A549 (cell line): ENCODE data around the gene FIBIN. TPM values are rescaled to one million over a fixed set of nuclear protein-coding genes. Genes with fewer than 3 reads are reported as not detected.

Experiments
- ATAC-seq, 2 experiments: fragments of 200-7000 bp in 1 of 2; fragments of >200 bp in 1 of 2; cut with Nextera tagmentation in 1 of 2; cut with Tn5 transposase in 1 of 2; 3 replicates each; pipeline versions ENCODE4 v1.8.0 to v1.9.1; 2018 to 2020; ENCODE audit warnings: mild to moderate bottlenecking in 1 of 2, moderate library complexity in 1 of 2
- CTCF ChIA-PET: fragments of 300-600 bp; sonication (Branson Sonifier 250); formaldehyde crosslinking; extraction: SDS; loops from one replicate; lab custom pipeline; 2021; ENCODE audit warnings: antibody characterized with exemption, inconsistent platforms; lab: Yijun Ruan, JAX
- POLR2A ChIA-PET: fragments of 350-600 bp; formaldehyde crosslinking; extraction: SDS; loops from one replicate; lab custom pipeline; 2021; ENCODE audit warnings: antibody characterized with exemption, inconsistent platforms; lab: Yijun Ruan, JAX
- DNase-seq, 2 experiments: peaks; one replicate each; pipeline versions ENCODE4 v3.0.0 to v3.0.0-alpha.2; 2011 to 2016; ENCODE audit warnings: low read depth in 1 of 2, low spot score in 1 of 2
- FAIRE-seq: peaks from 2 replicates; lab custom pipeline; 2011; peaks lifted over from hg19 to GRCh38; lab: Jason Lieb, UNC
- H3K27ac ChIP-seq, 2 experiments: fragments of >200 bp; sonication (Bioruptor Twin); formaldehyde crosslinking; 3 replicates each; pipeline ENCODE4 v1.5.1; 2016 to 2017
- H3K4me1 ChIP-seq: fragments of >200 bp; sonication (Bioruptor Twin); formaldehyde crosslinking; 3 replicates; pipeline ENCODE4 v1.6.1; 2016
- H3K4me2 ChIP-seq: fragments of >200 bp; sonication (Bioruptor Twin); formaldehyde crosslinking; 3 replicates; pipeline ENCODE4 v1.6.1; 2016
- H3K4me3 ChIP-seq: fragments of >200 bp; sonication (Bioruptor Twin); formaldehyde crosslinking; 3 replicates; pipeline ENCODE4 v1.5.1; 2016
- H3K9me3 ChIP-seq: fragments of >200 bp; sonication (Bioruptor Twin); formaldehyde crosslinking; 3 replicates; pipeline ENCODE4 v1.6.1; 2016
- ATOH8 ChIP-seq: fragments of 250-450 bp; sonication (Bioruptor Pico); IDR thresholded peaks from 2 replicates; pipeline ENCODE4 v1.5.0; 2020; ENCODE audit warnings: low read depth, mild to moderate bottlenecking, moderate library complexity
- BCL3 ChIP-seq: fragments of >200 bp; sonication (Bioruptor Twin); formaldehyde crosslinking; IDR thresholded peaks from 3 replicates; pipeline ENCODE4 v1.6.1; 2016
- BHLHE40 ChIP-seq: IDR thresholded peaks from 2 replicates; pipeline ENCODE4 v1.6.1; 2012; ENCODE audit warnings: low read depth, low read length, inconsistent platforms
- CEBPB ChIP-seq, 2 experiments: fragments of >200 bp in 1 of 2; sonication (Bioruptor Twin) in 1 of 2; formaldehyde crosslinking in 1 of 2; IDR thresholded peaks; 2 replicates each; pipeline ENCODE4 v1.6.1; 2012 to 2016
- CHD2 ChIP-seq: fragments of 150-350 bp; IDR thresholded peaks from 2 replicates; pipeline ENCODE4 v1.6.1; 2014; ENCODE audit warnings: low read length; ENCODE audit not compliant: partially characterized antibody
- CTCF ChIP-seq: fragments of >200 bp; sonication (Bioruptor Twin); formaldehyde crosslinking; IDR thresholded peaks from 3 replicates; pipeline ENCODE4 v1.5.1; 2016
- EHF ChIP-seq: fragments of 250-450 bp; sonication (Bioruptor Pico); IDR thresholded peaks from 2 replicates; pipeline ENCODE4 v1.5.0; 2020; ENCODE audit warnings: mild to moderate bottlenecking
- EHMT2 ChIP-seq: fragments of 200-600 bp; sonication (generic); IDR thresholded peaks from 2 replicates; pipeline ENCODE4 v1.6.1; 2016; ENCODE audit warnings: antibody characterized with exemption, low read depth, mild to moderate bottlenecking, moderate library complexity
- ELK1 ChIP-seq: fragments of 150-350 bp; IDR thresholded peaks from 2 replicates; pipeline ENCODE4 v1.6.1; 2014; ENCODE audit warnings: low read depth, mild to moderate bottlenecking, low read length
- HDAC2 ChIP-seq: fragments of 200-600 bp; sonication (generic); IDR thresholded peaks from 2 replicates; pipeline ENCODE4 v1.6.1; 2016
- HOXB13 ChIP-seq: fragments of 250-450 bp; sonication (Bioruptor Pico); IDR thresholded peaks from 2 replicates; pipeline ENCODE4 v1.5.0; 2020; ENCODE audit warnings: low read depth, mild to moderate bottlenecking, moderate library complexity
- HOXB5 ChIP-seq: fragments of 250-450 bp; sonication (Bioruptor Pico); IDR thresholded peaks from 2 replicates; pipeline ENCODE4 v1.5.0; 2020; ENCODE audit warnings: mild to moderate bottlenecking, moderate library complexity
- JUN ChIP-seq, 2 experiments: fragments of >200 bp; sonication (Bioruptor Twin); formaldehyde crosslinking; IDR thresholded peaks; 2 replicates in 1 of 2; 3 replicates in 1 of 2; pipeline ENCODE4 v1.6.1; 2016 to 2017
- JUNB ChIP-seq: fragments of >200 bp; sonication (Bioruptor Twin); formaldehyde crosslinking; IDR thresholded peaks from 2 replicates; pipeline ENCODE4 v1.6.1; 2016
- MAFK ChIP-seq: fragments of 450-650 bp; IDR thresholded peaks from 2 replicates; pipeline ENCODE4 v1.6.1; 2014; ENCODE audit not compliant: partially characterized antibody
- MAZ ChIP-seq: fragments of 150-350 bp; IDR thresholded peaks from 2 replicates; pipeline ENCODE4 v1.6.1; 2014; ENCODE audit warnings: antibody characterized with exemption, low read depth, low read length, borderline replicate concordance
- POLR2AphosphoS2 ChIP-seq: conservative IDR thresholded peaks from 2 replicates; pipeline ENCODE4 v1.6.1; 2012; ENCODE audit warnings: low read length, improper control_type of control experiment, inconsistent platforms
- RCOR1 ChIP-seq: fragments of 150-350 bp; IDR thresholded peaks from 2 replicates; pipeline ENCODE4 v1.6.1; 2014; ENCODE audit warnings: antibody characterized with exemption, low read length, low read depth
- REST ChIP-seq: fragments of 200-600 bp; sonication (generic); IDR thresholded peaks from 2 replicates; pipeline ENCODE4 v1.6.1; 2016; ENCODE audit warnings: antibody characterized with exemption, mild to moderate bottlenecking, moderate library complexity
- RFX5 ChIP-seq: fragments of 450-650 bp; IDR thresholded peaks from 2 replicates; pipeline ENCODE4 v1.7.1; 2014; ENCODE audit warnings: antibody characterized with exemption, mild to moderate bottlenecking, moderate library complexity
- SMC3 ChIP-seq: fragments of >200 bp; sonication (Bioruptor Twin); formaldehyde crosslinking; IDR thresholded peaks from 3 replicates; pipeline ENCODE4 v1.6.1; 2018; ENCODE audit warnings: inconsistent platforms
- SREBF2 ChIP-seq: fragments of 450-650 bp; IDR thresholded peaks from 2 replicates; pipeline ENCODE4 v1.6.1; 2014; ENCODE audit warnings: mild to moderate bottlenecking, moderate library complexity
- TFCP2L1 ChIP-seq: fragments of 250-450 bp; sonication (Bioruptor Pico); IDR thresholded peaks from 2 replicates; pipeline ENCODE4 v1.5.0; 2021; ENCODE audit warnings: mild to moderate bottlenecking
- TP53 ChIP-seq: fragments of 250-450 bp; sonication (Bioruptor Pico); IDR thresholded peaks from 2 replicates; pipeline ENCODE4 v1.5.0; 2021; ENCODE audit warnings: mild to moderate bottlenecking, moderate library complexity
- WGBS: methylation state at CpG from one replicate; pipeline ENCODE4 v1.1.6; 2017; ENCODE audit errors: missing lambda C conversion rate; 5-methylcytosine and 5-hydroxymethylcytosine counted together
- polyA plus RNA-seq, 4 experiments: library from polyadenylated mRNA; depleted of rRNA in 3 of 4; stranded (reverse); fragments of >200 nt; fragmentation: RNase III in 1 of 4; extraction: RNeasy Plus Mini Kit Qiagen cat#74134 plus additional on column Dnase treatment in 1 of 4; gene quantifications; 2 replicates in 3 of 4; 3 replicates in 1 of 4; pipeline ENCODE4 v1.2.3, GENCODE V29; 2011 to 2017

Gene FIBIN
- polyA plus RNA-seq, 2 of the 4 experiments (the other 2 are of a cell fraction): 0.22 TPM; not detected in 1

- no peak for TF ChIP-seq CTCF
- TF ChIP-seq RFX5: no peak
- TF ChIP-seq CHD2: no peak
- no peak for TF ChIP-seq HDAC2
- no peak for TF ChIP-seq MAZ
- TF ChIP-seq HOXB13 (CRISPR knock-in tag): no peak
- no peak for TF ChIP-seq REST
- TF ChIP-seq, all 56 proteins: peak for 0
Observed at GRCh38 chr11:26987272-26987671, 6.6 kb upstream of the FIBIN start (continued).

GRCh38 chr11:26987731-26988130, 6.2 kb upstream of the FIBIN start:
- no peak for TF ChIP-seq CTCF
- no peak for TF ChIP-seq ELK1
- TF ChIP-seq MAFK: no peak
- no peak for TF ChIP-seq CEBPB (IDR thresholded peaks at IDR 0.05)
- ChIA-PET CTCF (no interaction called here), POLR2A (no interaction called here)
- H3K4me1 ChIP-seq: no peaks in the 10 kb centered on the region
- H3K4me2 ChIP-seq: no peak overlapping the region
- H3K4me3 ChIP-seq: no peak overlapping the region
- no peak overlapping the region for H3K27ac ChIP-seq
- ATAC-seq (no peak), FAIRE-seq (no peak), DNase-seq (no peak)
- no peaks in the 10 kb centered on the region for H3K9me3 ChIP-seq

GRCh38 chr11:26992031-26992541, 1.8 kb upstream of the FIBIN start:
- Histone ChIP-seq H3K27ac (no peak overlapping the region), H3K4me3 (no peak overlapping the region), H3K4me1 (no peaks in the 10 kb centered on the region), H3K9me3 (no peaks in the 10 kb centered on the region), H3K4me2 (no peak overlapping the region)
- DNase-seq (no peak), ATAC-seq (no peak), FAIRE-seq (no peak)
- TF ChIP-seq RFX5 (no peak), HOXB5 (no peak), TP53 (CRISPR knock-in tag) (no peak), ATOH8 (CRISPR knock-in tag) (no peak), SREBF2 (no peak), JUNB (no peak), CHD2 (no peak), CEBPB (IDR thresholded peaks at IDR 0.05) (no peak), BHLHE40 (no peak), SMC3 (no peak), EHMT2 (no peak), JUN (IDR thresholded peaks at IDR 0.05) (no peak), TFCP2L1 (CRISPR knock-in tag) (no peak), POLR2AphosphoS2 (no peak), EHF (CRISPR knock-in tag) (no peak), RCOR1 (no peak), BCL3 (no peak)
- WGBS: 8% methylated on average over 1 of the region's 1 CpG
- ChIA-PET POLR2A (no interaction called here), CTCF (no interaction called here)
